Endodermal cell (in vitro differentiated cells): Measurements from ENCODE around the gene BAHCC1. TPM values are rescaled to one million over a fixed set of nuclear protein-coding genes. Genes with fewer than 3 reads are reported as not detected.

Experiments used
- DNase-seq: peaks from one replicate; pipeline ENCODE4 v3.0.0-alpha.2; 2017
- H3K27ac ChIP-seq: 2 replicates; pipeline ENCODE4 v1.5.1; 2013; ENCODE audit warnings: mild to moderate bottlenecking, low read depth, low read length, moderate library complexity
- H3K27me3 ChIP-seq: 2 replicates; pipeline ENCODE4 v1.6.1; 2013; ENCODE audit warnings: mild to moderate bottlenecking, low read length, moderate library complexity; ENCODE audit not compliant: insufficient read depth, control insufficient read depth, poor library complexity, severe bottlenecking
- H3K36me3 ChIP-seq: 2 replicates; pipeline ENCODE4 v1.7.0; 2013; ENCODE audit warnings: mild to moderate bottlenecking, low read length, moderate library complexity; ENCODE audit not compliant: control insufficient read depth, insufficient read depth
- H3K4me1 ChIP-seq: one replicate; pipeline ENCODE4 v1.7.0; 2013; ENCODE audit warnings: low read length; ENCODE audit not compliant: control insufficient read depth, insufficient read depth
- H3K4me3 ChIP-seq: 2 replicates; pipeline ENCODE4 v1.5.1; 2013; ENCODE audit warnings: mild to moderate bottlenecking, low read length, moderate library complexity
- H3K9ac ChIP-seq: 2 replicates; pipeline ENCODE4 v1.6.1; 2013; ENCODE audit warnings: mild to moderate bottlenecking, low read length, moderate library complexity; ENCODE audit not compliant: poor library complexity, severe bottlenecking; ENCODE audit errors: extremely low read depth
- H3K9me3 ChIP-seq: 2 replicates; pipeline ENCODE4 v1.6.1; 2013; ENCODE audit warnings: mild to moderate bottlenecking, low read length, moderate library complexity; ENCODE audit not compliant: control insufficient read depth
- H3K27ac Mint-ChIP-seq: 2 replicates; pipeline ENCODE4 v1.8.0; 2020; ENCODE audit warnings: mixed read lengths
- H3K27me3 Mint-ChIP-seq: 2 replicates; pipeline ENCODE4 v1.8.0; 2021; ENCODE audit warnings: mild to moderate bottlenecking, mixed read lengths; ENCODE audit not compliant: insufficient read depth
- H3K36me3 Mint-ChIP-seq: 2 replicates; pipeline ENCODE4 v1.8.0; 2020; ENCODE audit warnings: low read depth, mixed read lengths
- H3K4me1 Mint-ChIP-seq: 2 replicates; pipeline ENCODE4 v1.8.0; 2020; ENCODE audit warnings: mixed read lengths
- H3K4me3 Mint-ChIP-seq: 2 replicates; pipeline ENCODE4 v1.8.0; 2020; ENCODE audit warnings: mild to moderate bottlenecking, moderate library complexity, mixed read lengths
- H3K9me3 Mint-ChIP-seq: 2 replicates; pipeline ENCODE4 v1.8.0; 2020; ENCODE audit warnings: mild to moderate bottlenecking, mixed read lengths
- CTCF ChIP-seq: fragments of 200-600 bp; sonication (generic); conservative IDR thresholded peaks from 2 replicates; pipeline ENCODE4 v1.5.0; 2021; ENCODE audit warnings: antibody characterized with exemption, mild to moderate bottlenecking
- WGBS, 2 experiments: methylation state at CpG; one replicate each; pipeline versions ENCODE4 v1.1.5 to v1.1.7; 2013; ENCODE audit warnings: missing lambda C conversion rate in 2 of 2, mixed read lengths in 1 of 2; ENCODE audit not compliant: insufficient coverage in 1 of 2, insufficient read length in 1 of 2; 5-methylcytosine and 5-hydroxymethylcytosine counted together
- total RNA-seq, 2 donors: library from RNA; stranded (reverse); fragmentation: NEBNext Ultra II Directional in 1 of 2; extraction: Animal tissue kit (Norgen Biotek cat#: 25700) in 1 of 2; gene quantifications; 2 replicates in 1 of 2; 3 replicates in 1 of 2; pipeline ENCODE4 v1.2.1, GENCODE V29; 2021

Gene BAHCC1
- total RNA-seq, 2 donors from 2014 or later = 63.9 to 78.1 TPM

GRCh38 chr17:81413497-81414135, 18.4 kb downstream of the BAHCC1 start:
- Mint-ChIP-seq H3K4me1 (no peaks in the 10 kb centered on the region), H3K36me3 (no peaks in the 10 kb centered on the region), H3K27me3 (no peaks in the 10 kb centered on the region), H3K9me3 (no peaks in the 10 kb centered on the region), H3K4me3 (no peak overlapping the region), H3K27ac (no peak overlapping the region)
- no peak for DNase-seq
- TF ChIP-seq CTCF = no peak
- Histone ChIP-seq H3K27ac (no peak overlapping the region), H3K9me3 (no peaks in the 10 kb centered on the region), H3K9ac (no peak overlapping the region), H3K36me3 (no peaks in the 10 kb centered on the region), H3K27me3 (no peaks in the 10 kb centered on the region), H3K4me1 (no peaks in the 10 kb centered on the region), H3K4me3 (no peak overlapping the region)
- 90 to 97% methylated on average over 27 to 30 of the region's 30 CpGs for whole genome bisulfite sequencing, 2 experiments

DNA sequence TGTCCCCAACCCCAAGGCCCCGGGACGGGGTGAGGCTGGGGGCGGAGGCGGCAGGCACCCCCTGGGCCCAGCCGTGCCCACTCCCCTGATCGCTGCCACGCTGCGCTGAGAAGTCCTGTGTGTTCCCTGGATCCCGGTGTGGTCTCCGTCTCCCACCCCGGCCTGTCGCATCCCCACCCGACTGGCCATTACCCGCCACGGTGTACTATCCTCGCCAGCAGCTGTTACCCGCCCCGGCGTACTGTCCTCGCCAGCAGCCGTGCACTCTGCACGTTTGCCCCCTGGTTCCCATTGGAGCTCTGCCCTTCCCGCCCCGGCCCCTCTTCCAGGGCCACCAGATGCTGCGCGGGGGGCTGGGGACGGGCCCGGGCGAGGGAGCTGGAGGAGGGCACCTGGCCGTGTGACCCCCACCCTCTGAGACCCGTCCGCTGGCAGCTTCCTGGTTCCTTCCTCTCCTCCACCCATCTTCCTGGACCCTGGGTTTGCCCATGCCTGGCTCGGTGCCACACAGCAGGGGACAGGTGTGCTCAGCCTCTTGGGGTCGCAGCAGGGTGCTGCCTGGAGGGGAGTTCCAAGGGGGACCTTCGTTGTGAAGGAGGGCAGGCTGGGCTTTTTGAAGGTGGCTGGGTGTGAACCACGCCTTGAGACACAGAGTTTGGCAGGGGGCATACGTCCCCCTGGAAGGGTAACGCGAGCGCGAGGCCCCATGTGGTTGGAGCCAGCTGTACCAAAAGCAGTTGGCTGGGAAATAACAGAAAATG, 19.7 kb downstream of the BAHCC1 start:
- H3K27me3 ChIP-seq = no peaks in the 10 kb centered on the region
- no peaks in the 10 kb centered on the region for H3K27me3 Mint-ChIP-seq
- no peaks in the 10 kb centered on the region for H3K9me3 ChIP-seq
- H3K4me3 Mint-ChIP-seq = no peak overlapping the region
- 92 to 94% methylated on average over 25 to 41 of the region's 41 CpGs for WGBS, 2 experiments
- no peaks in the 10 kb centered on the region for H3K4me1 ChIP-seq
- H3K27ac Mint-ChIP-seq = no peak overlapping the region
- H3K36me3 Mint-ChIP-seq = no peaks in the 10 kb centered on the region
- DNase-seq = no peak
- H3K9ac ChIP-seq = no peak overlapping the region
- peaks cover 2% of the 10 kb centered on the region for H3K4me1 Mint-ChIP-seq
- H3K4me3 ChIP-seq = no peak overlapping the region
- H3K27ac ChIP-seq = no peak overlapping the region
- no peaks in the 10 kb centered on the region for H3K36me3 ChIP-seq
- no peaks in the 10 kb centered on the region for H3K9me3 Mint-ChIP-seq
- no peak for TF ChIP-seq CTCF

DNA sequence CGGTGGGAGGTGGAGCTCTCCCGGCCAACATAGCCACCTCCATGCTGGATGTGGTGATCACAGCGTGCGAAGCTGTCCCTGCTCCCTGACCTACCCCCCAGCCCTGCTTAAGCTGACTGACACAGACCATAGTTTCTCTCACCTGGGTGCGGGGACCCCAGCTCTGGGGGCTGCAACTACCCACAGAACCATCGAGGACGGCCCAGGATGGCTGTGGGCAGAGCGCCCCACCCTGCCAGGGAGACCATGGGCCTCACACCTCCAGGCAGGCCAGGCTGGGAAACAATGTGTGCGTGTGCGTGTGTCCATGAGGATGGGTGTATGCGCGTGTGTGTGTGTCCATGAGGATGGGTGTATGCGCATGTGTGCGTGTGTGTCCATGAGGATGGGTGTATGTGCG, 20.4 kb downstream of the BAHCC1 start:
- no peaks in the 10 kb centered on the region for H3K4me1 ChIP-seq
- no peaks in the 10 kb centered on the region for H3K9me3 Mint-ChIP-seq

More for the DNA sequence above, 20.4 kb downstream of the BAHCC1 start:
- no peak overlapping the region for H3K4me3 ChIP-seq
- H3K27me3 ChIP-seq = no peaks in the 10 kb centered on the region
- no peak overlapping the region for H3K27ac Mint-ChIP-seq
- no peak overlapping the region for H3K9ac ChIP-seq
- no peaks in the 10 kb centered on the region for H3K36me3 ChIP-seq
- no peaks in the 10 kb centered on the region for H3K36me3 Mint-ChIP-seq
- no peak overlapping the region for H3K27ac ChIP-seq
- H3K9me3 ChIP-seq = no peaks in the 10 kb centered on the region
- no peak for TF ChIP-seq CTCF
- H3K27me3 Mint-ChIP-seq = no peaks in the 10 kb centered on the region
- no peak overlapping the region for H3K4me3 Mint-ChIP-seq
- no peak for DNase-seq
- WGBS, 2 experiments = 97 to 98% methylated on average over 15 of the region's 15 CpGs
- peaks cover 2% of the 10 kb centered on the region for H3K4me1 Mint-ChIP-seq
